Stimulated activated CD4-positive, alpha-beta T cell treated with anti-CD3 and anti-CD28 coated beads, Interleukin-12 subunit alpha, Interleukin-12 subunit beta, amount 100 ng/mL, for 4 hours (primary cell): Measurements from ENCODE around the gene TBX20.
"Not testable (repeated sequence)": the region's sequence is repeated elsewhere in the genome, so short reads cannot be mapped to it uniquely, and the experiment has no call there.

Experiments used
- DNase-seq: peaks from one replicate; pipeline ENCODE4 v3.0.0-alpha.2; 2020

Gene TBX20

DNA sequence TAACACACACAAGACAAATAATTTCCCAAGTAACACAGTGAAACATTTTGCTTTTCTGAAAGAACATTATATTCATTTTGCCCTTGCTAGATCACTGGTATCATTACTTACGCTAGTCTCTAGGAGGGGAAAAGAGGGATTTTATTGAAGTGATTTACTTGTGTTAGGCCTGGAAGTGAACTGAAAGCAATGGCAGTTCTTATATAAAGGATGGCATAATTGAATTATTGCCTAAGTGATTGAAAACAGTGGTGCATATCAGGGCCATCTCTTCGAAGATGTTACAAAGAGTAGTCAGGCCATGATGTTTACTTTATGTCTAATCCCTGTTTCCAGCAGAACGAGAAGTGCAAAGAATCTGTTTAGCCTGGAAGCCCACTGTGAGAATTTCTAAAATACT is 38.8 kb downstream of the TBX20 start:
- DNase-seq, result not testable (repeated sequence)

DNA sequence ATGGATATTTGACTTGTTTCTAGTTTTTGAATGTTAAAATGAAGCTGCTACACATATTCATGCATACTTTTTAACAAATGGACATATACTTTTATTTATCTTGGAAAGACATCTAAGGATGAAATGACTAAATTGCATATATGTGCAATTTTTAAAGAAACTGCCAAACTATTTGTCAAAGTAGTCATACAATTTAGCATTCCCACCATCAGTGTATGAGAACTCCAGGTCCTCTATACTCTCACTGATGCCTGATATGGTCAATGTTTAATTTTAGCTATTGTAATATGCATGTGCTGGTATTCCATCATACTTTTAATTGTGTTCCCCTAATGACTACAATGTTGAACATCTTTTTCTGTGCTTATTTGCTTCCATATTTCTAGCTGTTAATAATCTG is 47.0 kb downstream of the TBX20 start:
- DNase-seq, result not testable (repeated sequence)

DNA sequence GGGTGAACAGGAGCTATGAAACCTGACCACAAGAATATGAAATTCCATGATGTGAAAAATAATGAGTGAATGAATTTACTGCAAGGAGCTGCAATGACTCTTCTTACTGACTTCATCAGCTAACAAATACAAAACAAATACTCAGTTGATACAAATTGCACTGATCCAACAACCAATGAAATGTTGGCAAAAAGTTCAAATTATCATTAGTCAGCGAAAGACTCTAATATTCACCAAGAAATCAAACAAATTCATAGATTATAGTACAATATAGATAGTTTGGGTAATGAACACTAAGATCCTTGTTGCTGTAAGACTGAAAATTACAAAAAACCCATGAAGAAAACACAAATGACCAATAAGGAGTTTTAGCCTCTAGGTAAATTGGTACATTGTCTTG is 49.0 kb downstream of the TBX20 start:
- DNase-seq, result not testable (repeated sequence)

GRCh38 chr7:35204031-35204430 is 49.9 kb downstream of the TBX20 start:
- DNase-seq, result not testable (repeated sequence)

- not testable (repeated sequence) for DNase-seq
Observed at GRCh38 chr7:35202353-35202752, 51.5 kb downstream of the TBX20 start.

- DNase-seq, result not testable (repeated sequence)
Observed at GRCh38 chr7:35200170-35200569, 53.7 kb downstream of the TBX20 start.

- DNase-seq, result not testable (repeated sequence)
Observed at GRCh38 chr7:35198370-35199140, 55.3 kb downstream of the TBX20 start.

GRCh38 chr7:35191571-35191970 is 62.3 kb downstream of the TBX20 start:
- not testable (repeated sequence) for DNase-seq

DNA sequence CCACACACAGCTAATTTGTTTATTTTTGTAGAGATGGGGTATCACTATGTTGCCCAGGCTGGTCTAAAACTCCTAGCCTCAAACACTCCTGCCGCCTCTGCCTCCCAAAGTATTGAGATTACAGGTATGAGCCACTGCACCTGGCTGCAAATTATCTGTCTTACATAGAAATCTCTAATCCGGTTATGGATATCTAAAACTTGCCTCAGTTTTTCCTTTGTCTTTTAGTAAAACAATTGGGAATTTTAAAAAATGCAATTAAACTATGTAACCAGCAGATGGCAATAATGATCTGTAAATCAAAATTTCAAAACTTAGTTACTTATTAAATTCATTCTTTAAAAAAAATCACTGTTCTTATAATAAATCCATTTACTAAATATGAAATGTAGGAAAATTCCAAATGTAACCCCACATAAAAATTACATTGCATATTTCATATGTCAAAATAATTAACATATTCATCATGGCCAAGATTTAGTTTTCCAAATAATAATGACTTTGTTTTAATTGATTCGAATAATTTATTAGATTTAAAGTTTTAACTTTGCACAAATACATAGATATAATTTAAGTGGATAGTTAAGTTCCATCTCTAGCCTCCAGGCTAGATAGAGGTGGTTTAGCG is 63.6 kb downstream of the TBX20 start:
- DNase-seq, result not testable (repeated sequence)

DNA sequence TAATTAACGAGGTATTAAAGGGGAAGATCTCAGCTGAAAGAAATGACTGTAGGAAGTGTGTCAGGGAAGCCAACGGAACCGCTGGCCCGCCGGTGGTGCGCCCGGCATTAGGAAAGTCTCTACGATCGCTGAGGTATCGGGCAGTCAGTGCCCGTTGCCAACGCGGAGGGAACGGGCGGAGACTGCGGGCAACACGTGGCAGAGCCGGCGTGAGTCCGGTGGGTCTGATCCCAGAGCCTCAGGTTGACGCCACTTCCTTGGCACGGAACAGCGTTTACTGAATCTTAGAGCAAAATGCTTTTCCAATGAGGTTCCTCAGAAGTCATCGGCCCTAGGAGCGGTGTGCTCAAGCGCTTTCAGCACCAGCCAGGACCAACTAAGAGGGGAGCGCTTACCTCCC is 67.1 kb downstream of the TBX20 start:
- not testable (repeated sequence) for DNase-seq

DNA sequence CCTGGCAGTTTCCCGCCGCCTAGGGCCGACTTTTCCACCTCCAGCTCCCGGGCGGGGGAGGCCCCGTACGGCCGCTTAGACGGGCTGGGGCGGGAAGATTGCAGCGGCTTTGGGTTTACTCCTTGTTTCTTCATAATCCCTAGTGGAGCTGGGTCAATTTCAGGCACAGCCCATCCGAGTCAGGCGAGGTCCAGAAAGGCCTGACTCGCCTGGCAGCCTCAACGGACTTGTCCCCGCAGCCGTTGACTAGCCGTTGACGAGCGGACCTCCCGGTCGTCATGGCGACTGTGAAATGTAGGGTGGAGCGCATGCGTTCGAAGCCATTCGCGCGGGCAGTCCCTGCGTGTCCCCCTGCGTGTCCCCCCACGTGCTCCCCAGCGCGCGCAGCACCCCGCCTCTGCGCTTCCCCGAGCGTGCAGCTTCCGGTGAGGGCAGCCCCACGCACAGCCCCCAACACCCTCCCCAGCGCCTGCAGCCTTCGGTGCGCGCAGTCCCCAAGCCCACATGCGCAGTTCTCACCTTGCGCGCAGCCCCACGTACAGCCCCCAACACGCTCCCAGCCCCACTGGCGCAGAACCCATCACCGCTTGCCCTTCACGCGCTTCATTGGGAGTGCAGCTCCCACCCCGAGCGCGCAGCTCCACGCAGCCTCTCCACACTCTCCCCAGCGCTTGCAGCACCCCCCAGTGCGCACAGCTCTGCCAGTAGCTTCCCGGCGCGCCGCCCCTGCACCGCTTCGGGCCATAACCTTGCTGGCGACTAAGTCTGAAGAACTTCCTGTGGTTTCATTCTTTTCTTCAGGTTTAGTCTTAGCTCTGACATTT is 67.8 kb downstream of the TBX20 start:
- DNase-seq, result no peak

GRCh38 chr7:35185578-35185907 is 68.4 kb downstream of the TBX20 start:
- not testable (repeated sequence) for DNase-seq

GRCh38 chr7:35184961-35185360 is 68.9 kb downstream of the TBX20 start:
- DNase-seq, result not testable (repeated sequence)

DNA sequence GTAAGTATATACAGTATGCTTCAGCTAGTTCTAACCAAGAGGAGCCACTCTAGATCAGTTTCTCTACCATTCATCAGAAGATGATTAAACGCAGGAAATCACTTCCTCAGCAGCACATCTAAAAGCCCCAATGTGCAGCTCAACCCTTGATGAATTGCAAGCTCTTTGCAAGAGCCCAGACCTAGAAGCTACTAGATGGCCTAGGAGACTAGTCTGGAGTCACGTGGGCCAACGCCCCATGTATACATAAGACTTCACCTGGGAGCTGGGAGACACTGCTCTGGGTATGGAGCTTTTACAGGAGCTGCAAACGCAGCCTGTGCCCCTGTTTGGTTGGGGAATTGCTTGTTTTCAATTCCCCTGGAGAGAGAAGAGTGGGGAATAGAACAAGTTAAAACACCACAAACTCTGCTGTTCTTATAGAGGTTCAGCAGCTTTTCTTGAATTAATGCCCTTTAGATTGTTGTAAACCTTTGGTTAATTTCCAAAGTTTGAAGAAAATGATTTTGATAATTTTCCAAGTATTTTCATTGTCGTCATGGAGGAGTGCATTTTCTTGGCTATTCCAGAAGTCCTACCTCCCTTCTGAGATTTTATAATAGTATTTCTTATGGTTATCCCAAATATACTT is 69.9 kb downstream of the TBX20 start:
- DNase-seq, result not testable (repeated sequence)

DNA sequence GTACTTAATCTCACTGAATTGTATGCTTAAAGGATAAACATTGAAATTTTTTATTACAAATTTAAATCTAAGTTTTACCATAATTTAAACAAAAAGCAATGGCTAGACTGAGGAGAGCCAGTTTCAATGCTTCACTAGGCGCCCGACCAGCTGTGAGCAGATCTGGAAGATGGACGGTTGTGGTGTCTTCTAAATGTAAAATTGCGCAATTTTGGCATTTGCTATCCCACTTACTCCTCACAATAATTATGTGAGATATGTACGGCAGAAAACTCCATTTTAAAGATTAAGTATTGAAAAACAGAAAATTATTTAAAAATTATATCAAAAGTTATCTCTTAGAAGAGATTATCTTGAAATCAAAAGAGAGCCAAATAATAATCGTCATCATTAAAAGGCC is 73.2 kb downstream of the TBX20 start:
- DNase-seq, result not testable (repeated sequence)

DNA sequence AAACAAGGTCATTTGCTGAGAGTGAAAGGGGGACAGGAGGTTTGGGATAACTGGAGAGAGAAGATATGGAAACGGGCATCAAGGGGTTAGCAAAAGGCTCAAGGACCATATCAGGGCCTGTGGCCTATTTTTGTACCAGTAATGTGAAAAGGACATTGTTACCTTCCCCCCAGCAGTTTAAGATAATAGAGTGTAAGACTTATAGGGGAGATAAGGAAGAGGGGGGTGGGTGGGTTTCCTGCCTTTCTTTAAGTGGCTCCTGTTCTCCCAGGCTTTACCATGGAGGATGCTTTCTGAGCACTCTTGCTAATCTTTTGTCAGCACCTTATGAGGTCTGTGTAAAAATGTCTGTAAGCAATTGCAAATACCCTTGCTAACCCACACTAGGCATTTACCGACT is 80.7 kb downstream of the TBX20 start:
- DNase-seq, result not testable (repeated sequence)

DNA sequence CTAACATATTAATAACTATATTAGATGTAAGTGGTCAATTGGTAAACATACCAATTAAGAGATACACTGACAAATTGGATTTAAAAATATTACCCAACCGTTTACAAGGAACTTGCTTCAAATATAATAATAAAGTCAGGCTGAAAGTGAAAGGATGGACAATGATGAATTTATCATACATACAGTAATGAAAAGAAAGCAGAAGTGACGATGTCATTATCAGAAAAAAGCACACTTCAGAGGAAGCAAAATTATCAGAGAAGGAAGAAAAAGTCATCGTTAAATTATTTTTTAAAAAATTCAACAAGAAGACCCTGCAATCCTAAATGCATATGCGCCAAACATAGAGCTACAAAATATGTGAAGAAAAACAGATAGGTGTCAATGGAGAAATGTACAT is 81.8 kb downstream of the TBX20 start:
- not testable (repeated sequence) for DNase-seq

DNA sequence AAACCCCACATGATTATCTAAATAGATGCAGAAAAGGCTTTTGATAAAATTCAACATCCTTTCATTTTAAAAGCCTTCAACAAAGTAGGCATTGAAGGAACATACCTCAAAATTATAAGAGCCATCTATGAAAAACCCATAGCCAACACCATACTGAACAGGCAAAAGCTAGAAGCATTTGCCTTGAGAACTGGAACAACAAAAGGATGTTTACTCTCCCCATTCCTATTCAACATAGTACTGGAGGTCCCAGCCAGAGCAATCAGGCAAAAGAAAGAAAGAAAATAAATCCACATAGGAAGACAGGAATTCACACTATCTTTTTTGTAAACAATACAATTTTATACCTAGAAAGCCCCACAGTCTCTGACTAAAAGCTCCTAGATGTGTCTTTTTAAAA is 86.2 kb downstream of the TBX20 start:
- not testable (repeated sequence) for DNase-seq

DNA sequence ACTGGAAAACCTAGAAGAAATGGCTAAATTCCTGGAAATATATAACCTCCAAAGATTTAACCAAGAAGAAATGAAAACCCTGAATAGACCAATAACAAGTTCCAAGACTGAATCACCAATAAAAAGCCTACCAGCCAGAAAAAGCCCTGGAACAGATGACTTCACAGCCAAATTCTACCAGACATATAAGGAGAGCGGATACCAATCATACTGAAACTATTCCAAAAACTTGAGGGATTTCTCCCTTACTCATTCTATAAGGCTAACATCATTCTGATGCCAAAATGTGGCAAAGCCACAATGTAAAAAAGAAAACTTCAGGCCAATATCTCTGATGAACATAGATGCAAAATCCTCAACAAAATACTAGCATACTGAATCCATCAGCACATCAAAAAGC is 86.7 kb downstream of the TBX20 start:
- DNase-seq, result not testable (repeated sequence)

GRCh38 chr7:35161059-35161740 is 92.7 kb downstream of the TBX20 start:
- DNase-seq, result not testable (repeated sequence)
